ENCODE data around the gene EVPL.

The EVPL gene

GRCh38 chr17:76027159-76027839 is at the start of gene EVPL:
EVPL (minus strand) TSS chr17:76027306; CDS start chr17:76027198, 108 bp downstream.
- Mint-ChIP-seq H3K36me3 (ENCODE audit: low read depth) (no peaks in the 10 kb centered on the region), H3K27me3 (ENCODE audit: low read depth) (peaks cover 6% of the 10 kb centered on the region), H3K9me3 (no peaks in the 10 kb centered on the region), H3K4me3 (peak within 1 kb of the TSS in 1 of 3 experiments; percentile 19), H3K27ac (peak within 1 kb of the TSS; percentile 35 to 68 (median 67)), H3K4me1 (peaks cover 6% of the 10 kb centered on the region)
- TF ChIP-seq CTCF (IDR thresholded peaks at IDR 0.05; ENCODE audit: unreplicated experiment in 3 of 3) = no peak

GRCh38 chr17:76076146-76076764 is 49.1 kb upstream of the EVPL start:
- TF ChIP-seq CTCF (IDR thresholded peaks at IDR 0.05; ENCODE audit: unreplicated experiment in 3 of 3) = no peak
- H3K27me3 Mint-ChIP-seq (ENCODE audit: low read depth) = peaks cover 76% of the 10 kb centered on the region
- peaks cover 41% of the 10 kb centered on the region for H3K4me1 Mint-ChIP-seq
- H3K36me3 Mint-ChIP-seq (ENCODE audit: low read depth) = no peaks in the 10 kb centered on the region
- no peak overlapping the region for H3K27ac Mint-ChIP-seq
- H3K4me3 Mint-ChIP-seq = peak overlapping the region in 2 of 3 experiments; percentile 25 to 30
- H3K9me3 Mint-ChIP-seq = no peaks in the 10 kb centered on the region

DNA sequence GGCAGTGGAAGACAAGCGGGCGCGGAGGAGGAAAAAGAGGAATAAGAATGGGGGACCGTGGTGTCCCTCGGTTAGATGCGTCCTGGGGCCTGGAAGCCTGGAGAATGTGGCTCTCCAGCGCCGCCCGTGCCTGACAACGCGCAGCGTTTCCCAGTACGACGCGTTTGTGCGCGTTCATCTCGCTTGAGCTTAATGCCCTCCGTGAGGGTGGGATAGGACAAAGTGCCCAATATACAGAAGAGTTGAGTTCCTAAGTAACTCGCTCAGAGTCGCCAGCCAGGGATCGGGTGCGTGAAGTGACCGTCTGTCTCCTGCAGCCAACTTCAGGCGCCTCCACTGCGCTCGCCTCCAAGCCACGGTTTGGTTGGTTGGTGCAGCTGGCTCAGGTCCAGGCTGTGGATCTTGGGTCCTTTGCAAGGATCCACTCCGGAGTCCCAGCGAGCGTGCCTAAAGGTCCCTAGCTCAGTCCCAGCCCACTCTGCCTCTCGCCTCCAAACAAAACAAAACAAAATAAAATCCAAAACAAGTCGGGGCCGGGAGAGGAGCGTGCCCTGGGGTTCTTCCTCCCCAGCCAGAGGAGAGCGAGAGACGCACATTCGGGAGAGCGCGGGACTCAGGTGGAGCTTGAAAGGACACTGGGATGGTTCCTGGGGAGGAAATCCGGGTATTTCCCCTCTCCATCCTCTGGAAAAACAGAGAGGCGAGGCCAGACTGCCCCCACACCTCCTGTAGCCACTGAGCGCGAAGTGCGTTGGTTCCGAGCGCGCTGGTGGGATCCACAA is 48.4 kb upstream of the EVPL start:
- H3K9me3 Mint-ChIP-seq = no peaks in the 10 kb centered on the region
- TF ChIP-seq CTCF (IDR thresholded peaks at IDR 0.05; ENCODE audit: unreplicated experiment in 3 of 3) = peak in 1 of 3 experiments; percentile 16
- no peak overlapping the region for H3K27ac Mint-ChIP-seq
- H3K36me3 Mint-ChIP-seq (ENCODE audit: low read depth) = no peaks in the 10 kb centered on the region
- H3K4me3 Mint-ChIP-seq = peak overlapping the region; percentile 63 to 75 (median 67)
- peaks cover 70% of the 10 kb centered on the region for H3K27me3 Mint-ChIP-seq (ENCODE audit: low read depth)
- peaks cover 43% of the 10 kb centered on the region for H3K4me1 Mint-ChIP-seq

DNA sequence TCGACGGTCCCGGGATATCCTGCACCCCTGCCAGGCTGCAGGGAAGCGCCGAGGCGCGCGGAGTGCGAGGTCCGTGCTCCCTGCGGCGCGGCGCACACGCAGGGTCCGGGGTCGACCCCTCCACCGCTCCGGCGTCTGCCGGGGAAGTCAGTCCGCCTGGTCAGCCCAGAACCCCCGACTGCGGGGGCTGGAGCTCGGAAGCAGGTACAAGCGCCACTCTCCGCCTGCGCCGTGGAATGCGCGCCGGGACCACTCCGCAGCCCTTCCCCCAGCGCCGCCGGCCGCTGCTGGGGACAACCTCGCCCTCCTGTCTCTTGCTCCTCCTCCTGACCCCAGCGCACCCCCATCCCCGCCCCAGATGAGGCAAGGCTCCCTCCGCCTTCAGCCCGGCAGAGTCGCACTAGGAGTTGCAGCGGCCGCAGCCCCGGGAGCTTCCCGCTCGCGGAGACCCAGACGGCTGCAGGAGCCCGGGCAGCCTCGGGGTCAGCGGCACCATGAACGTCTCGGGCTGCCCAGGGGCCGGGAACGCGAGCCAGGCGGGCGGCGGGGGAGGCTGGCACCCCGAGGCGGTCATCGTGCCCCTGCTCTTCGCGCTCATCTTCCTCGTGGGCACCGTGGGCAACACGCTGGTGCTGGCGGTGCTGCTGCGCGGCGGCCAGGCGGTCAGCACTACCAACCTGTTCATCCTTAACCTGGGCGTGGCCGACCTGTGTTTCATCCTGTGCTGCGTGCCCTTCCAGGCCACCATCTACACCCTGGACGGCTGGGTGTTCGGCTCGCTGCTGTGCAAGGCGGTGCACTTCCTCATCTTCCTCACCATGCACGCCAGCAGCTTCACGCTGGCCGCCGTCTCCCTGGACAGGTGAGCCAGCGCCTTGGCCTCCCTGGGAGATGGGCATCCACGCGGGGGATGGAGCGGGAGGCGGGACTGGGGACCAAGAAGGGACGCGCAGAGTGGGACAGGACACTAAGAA is 47.6 kb upstream of the EVPL start, which contains the start of gene GALR2:
TSS of gene GALR2 (plus strand) at position 392 of the 974 bp plus-strand sequence. CDS start at position 495, 103 bp downstream.
- Mint-ChIP-seq H3K27me3 (ENCODE audit: low read depth) (peaks cover 65% of the 10 kb centered on the region), H3K4me1 (peaks cover 44% of the 10 kb centered on the region)

More for the DNA sequence above, 47.6 kb upstream of the EVPL start, which contains the start of gene GALR2:
- Mint-ChIP-seq H3K36me3 (ENCODE audit: low read depth) (no peaks in the 10 kb centered on the region), H3K4me3 (peak within 1 kb of the TSS; percentile 63 to 75 (median 67)), H3K9me3 (no peaks in the 10 kb centered on the region), H3K27ac (no peak within 1 kb of the TSS)
- no peak for TF ChIP-seq CTCF (IDR thresholded peaks at IDR 0.05; ENCODE audit: unreplicated experiment in 3 of 3)
